Mesothelial cell of epicardium (in vitro differentiated cells): ENCODE results near the gene CCNJL. TPM values are rescaled to one million over a fixed set of nuclear protein-coding genes. Genes with fewer than 3 reads are reported as not detected.
A peak's percentile ranks its signal among the peaks of the same experiment; 100 is the strongest.

Experiments
- DNase-seq, 2 experiments: peaks; one replicate each; pipeline ENCODE4 v3.0.0; 2021; ENCODE audit warnings: low spot score in 2 of 2; ENCODE audit not compliant: unreplicated experiment in 2 of 2
- H3K27ac Mint-ChIP-seq: 2 replicates; pipeline ENCODE4 v1.8.0; 2021; ENCODE audit warnings: mixed read lengths
- H3K27me3 Mint-ChIP-seq: 2 replicates; pipeline ENCODE4 v1.8.0; 2021; ENCODE audit warnings: low read depth, mixed read lengths
- H3K36me3 Mint-ChIP-seq: 2 replicates; pipeline ENCODE4 v1.8.0; 2021; ENCODE audit warnings: mixed read lengths
- H3K4me1 Mint-ChIP-seq: 2 replicates; pipeline ENCODE4 v1.8.0; 2021; ENCODE audit warnings: mixed read lengths
- H3K4me3 Mint-ChIP-seq: 2 replicates; pipeline ENCODE4 v1.8.0; 2021; ENCODE audit warnings: mild to moderate bottlenecking, moderate library complexity, mixed read lengths
- H3K9me3 Mint-ChIP-seq: 2 replicates; pipeline ENCODE4 v1.8.0; 2021; ENCODE audit warnings: mixed read lengths
- CTCF ChIP-seq: fragments of 200-600 bp; sonication (generic); IDR thresholded peaks from one replicate; pipeline ENCODE4 v1.5.0; 2021; ENCODE audit warnings: antibody characterized with exemption; ENCODE audit not compliant: unreplicated experiment
- total RNA-seq: library from RNA; stranded (reverse); gene quantifications from 3 replicates; pipeline ENCODE4 v1.2.1, GENCODE V29; 2021

The CCNJL gene
- total RNA-seq, 1 donor from 2014 or later, result 8.9 TPM

- Mint-ChIP-seq H3K9me3 (no peaks in the 10 kb centered on the region), H3K36me3 (no peaks in the 10 kb centered on the region), H3K27me3 (no peaks in the 10 kb centered on the region), H3K27ac (no peak overlapping the region), H3K4me1 (peaks cover 27% of the 10 kb centered on the region), H3K4me3 (no peak overlapping the region)
- TF ChIP-seq CTCF, result no peak
- DNase-seq, result no peak
Measured at GRCh38 chr5:160268121-160268520, 44.2 kb downstream of the CCNJL start.

- Mint-ChIP-seq H3K27ac (no peak overlapping the region), H3K4me3 (no peak overlapping the region)
- TF ChIP-seq CTCF, result peak; percentile 17
Measured at GRCh38 chr5:160266752-160267345, 45.5 kb downstream of the CCNJL start.

GRCh38 chr5:160266044-160266443 is 46.3 kb downstream of the CCNJL start:
- H3K4me1 Mint-ChIP-seq, result peaks cover 33% of the 10 kb centered on the region
- H3K9me3 Mint-ChIP-seq, result no peaks in the 10 kb centered on the region
- no peaks in the 10 kb centered on the region for H3K36me3 Mint-ChIP-seq
- H3K4me3 Mint-ChIP-seq, result no peak overlapping the region
- TF ChIP-seq CTCF, result no peak
- no peaks in the 10 kb centered on the region for H3K27me3 Mint-ChIP-seq
- H3K27ac Mint-ChIP-seq, result no peak overlapping the region
- no peak for DNase-seq

More at GRCh38 chr5:160266752-160267345, 45.5 kb downstream of the CCNJL start:
- peaks cover 32% of the 10 kb centered on the region for H3K4me1 Mint-ChIP-seq
- no peaks in the 10 kb centered on the region for H3K27me3 Mint-ChIP-seq
- no peak for DNase-seq
- H3K9me3 Mint-ChIP-seq, result no peaks in the 10 kb centered on the region
- H3K36me3 Mint-ChIP-seq, result no peaks in the 10 kb centered on the region

GRCh38 chr5:160263326-160263855 is 49.0 kb downstream of the CCNJL start:
- DNase-seq, result no peak
- Mint-ChIP-seq H3K36me3 (peaks cover 7% of the 10 kb centered on the region), H3K4me3 (no peak overlapping the region), H3K27me3 (no peaks in the 10 kb centered on the region), H3K27ac (peak overlapping the region; percentile 3), H3K4me1 (peaks cover 30% of the 10 kb centered on the region), H3K9me3 (peaks cover under 1% of the 10 kb centered on the region)
- no peak for TF ChIP-seq CTCF

- H3K4me1 Mint-ChIP-seq, result peaks cover 30% of the 10 kb centered on the region
- no peaks in the 10 kb centered on the region for H3K27me3 Mint-ChIP-seq
- no peak for TF ChIP-seq CTCF
- peaks cover 3% of the 10 kb centered on the region for H3K9me3 Mint-ChIP-seq
- H3K36me3 Mint-ChIP-seq, result peaks cover 11% of the 10 kb centered on the region
- no peak for DNase-seq
- H3K27ac Mint-ChIP-seq, result peak overlapping the region; percentile 72
- H3K4me3 Mint-ChIP-seq, result no peak overlapping the region
Measured at GRCh38 chr5:160262151-160263074, 50.0 kb downstream of the CCNJL start.
